KMS-11 (cell line): ENCODE data around the gene GSX1.
"Not testable (repeated sequence)": the region's sequence is repeated elsewhere in the genome, so short reads cannot be mapped to it uniquely, and the experiment has no call there.

ENCODE experiments used
- H2AFZ ChIP-seq: fragments of 200-600 bp; sonication (generic); 2 replicates; pipeline ENCODE4 v1.6.1; 2016; ENCODE audit warnings: antibody characterized with exemption, mixed run types, low read depth
- H3K27ac ChIP-seq: fragments of 200-600 bp; sonication (generic); 2 replicates; pipeline ENCODE4 v1.6.1; 2016; ENCODE audit warnings: mild to moderate bottlenecking, mixed run types
- H3K27me3 ChIP-seq: fragments of 200-600 bp; sonication (generic); 2 replicates; pipeline ENCODE4 v1.6.1; 2017; ENCODE audit warnings: mild to moderate bottlenecking, low read depth, mixed run types, moderate library complexity; ENCODE audit not compliant: insufficient read depth
- H3K36me3 ChIP-seq: fragments of 200-600 bp; sonication (generic); 2 replicates; pipeline ENCODE4 v1.6.1; 2017; ENCODE audit warnings: mild to moderate bottlenecking, mixed run types; ENCODE audit not compliant: insufficient read depth
- H3K4me1 ChIP-seq: fragments of 200-600 bp; sonication (generic); 2 replicates; pipeline ENCODE4 v1.6.1; 2016; ENCODE audit warnings: mild to moderate bottlenecking, low read depth, mixed run types; ENCODE audit not compliant: poor library complexity, severe bottlenecking
- H3K4me2 ChIP-seq: fragments of 200-600 bp; sonication (generic); 2 replicates; pipeline ENCODE4 v1.7.0; 2016; ENCODE audit warnings: mild to moderate bottlenecking, mixed run types
- H3K4me3 ChIP-seq: fragments of 200-600 bp; sonication (generic); IDR thresholded peaks from 2 replicates; pipeline ENCODE4 v1.6.1; 2017; ENCODE audit warnings: low read depth, low read length, mixed read lengths; ENCODE audit not compliant: insufficient read depth
- H3K79me2 ChIP-seq: fragments of 200-600 bp; sonication (generic); 2 replicates; pipeline ENCODE4 v1.6.1; 2016; ENCODE audit warnings: low read depth, mixed run types; ENCODE audit not compliant: insufficient read depth
- H3K9ac ChIP-seq: fragments of 200-600 bp; sonication (generic); 2 replicates; pipeline ENCODE4 v1.6.1; 2016; ENCODE audit warnings: mild to moderate bottlenecking, mixed run types
- H4K20me1 ChIP-seq: fragments of 200-600 bp; sonication (generic); 2 replicates; pipeline ENCODE4 v1.6.1; 2016; ENCODE audit warnings: mild to moderate bottlenecking, mixed run types; ENCODE audit not compliant: insufficient read depth
- CTCF ChIP-seq: fragments of 200-600 bp; sonication (generic); conservative IDR thresholded peaks from 2 replicates; pipeline ENCODE4 v1.6.1; 2017; ENCODE audit warnings: low read depth, mild to moderate bottlenecking, antibody characterized with exemption, low read length, moderate library complexity, mixed read lengths

GSX1 gene

GRCh38 chr13:27792393-27793218, at the start of gene GSX1:
TSS of gene GSX1 (plus strand) at chr13:27792483. CDS start at chr13:27792691, 208 bp downstream.
- H3K27me3 ChIP-seq: no peaks in the 10 kb centered on the region
- no peaks in the 10 kb centered on the region for H4K20me1 ChIP-seq
- no peaks in the 10 kb centered on the region for H3K79me2 ChIP-seq
- H3K4me2 ChIP-seq: no peak within 1 kb of the TSS
- H3K27ac ChIP-seq: no peak within 1 kb of the TSS
- H3K4me1 ChIP-seq: no peaks in the 10 kb centered on the region
- no peak within 1 kb of the TSS for H3K4me3 ChIP-seq
- H3K36me3 ChIP-seq: no peaks in the 10 kb centered on the region
- H2AFZ ChIP-seq: no peak within 1 kb of the TSS
- H3K9ac ChIP-seq: no peak within 1 kb of the TSS
- no peak for TF ChIP-seq CTCF

- no peak overlapping the region for H3K4me2 ChIP-seq
- no peaks in the 10 kb centered on the region for H3K4me1 ChIP-seq
- no peaks in the 10 kb centered on the region for H4K20me1 ChIP-seq
- no peak for TF ChIP-seq CTCF
- no peaks in the 10 kb centered on the region for H3K27me3 ChIP-seq
- H2AFZ ChIP-seq: no peak overlapping the region
- no peak overlapping the region for H3K4me3 ChIP-seq
- no peak overlapping the region for H3K27ac ChIP-seq
- no peaks in the 10 kb centered on the region for H3K36me3 ChIP-seq
- H3K79me2 ChIP-seq: no peaks in the 10 kb centered on the region
- H3K9ac ChIP-seq: no peak overlapping the region
These were observed 47.5 kb upstream of the GSX1 start for GRCh38 chr13:27744801-27745200.

GRCh38 chr13:27745301-27745700, 47.0 kb upstream of the GSX1 start:
- Histone ChIP-seq H3K27ac (no peak overlapping the region), H3K27me3 (no peaks in the 10 kb centered on the region), H3K4me3 (no peak overlapping the region), H4K20me1 (no peaks in the 10 kb centered on the region), H3K4me2 (no peak overlapping the region), H3K79me2 (no peaks in the 10 kb centered on the region), H3K9ac (no peak overlapping the region), H3K4me1 (no peaks in the 10 kb centered on the region), H2AFZ (no peak overlapping the region), H3K36me3 (no peaks in the 10 kb centered on the region)
- no peak for TF ChIP-seq CTCF

- not testable (repeated sequence) for H3K9ac ChIP-seq, H3K4me2 ChIP-seq, H3K79me2 ChIP-seq, H3K4me3 ChIP-seq, H2AFZ ChIP-seq, H3K4me1 ChIP-seq, H4K20me1 ChIP-seq, H3K27me3 ChIP-seq, H3K36me3 ChIP-seq, H3K27ac ChIP-seq
These were observed 44.1 kb upstream of the GSX1 start for GRCh38 chr13:27748143-27748542.

- Histone ChIP-seq H3K9ac (no peak overlapping the region), H3K4me3 (no peak overlapping the region), H3K79me2 (no peaks in the 10 kb centered on the region), H4K20me1 (no peaks in the 10 kb centered on the region), H3K4me1 (no peaks in the 10 kb centered on the region), H3K27ac (no peak overlapping the region), H2AFZ (no peak overlapping the region), H3K4me2 (no peak overlapping the region), H3K27me3 (no peaks in the 10 kb centered on the region), H3K36me3 (no peaks in the 10 kb centered on the region)
- TF ChIP-seq CTCF: no peak
These were observed 40.2 kb upstream of the GSX1 start for GRCh38 chr13:27751953-27752532.
